GM12892 (cell line): ENCODE results near the gene CNTN6.

Experiments
- POLR2A ChIP-seq: IDR thresholded peaks from 2 replicates; pipeline ENCODE4 v1.6.1; 2011; ENCODE audit warnings: low read depth, low read length, control low read depth
- POLR2AphosphoS5 ChIP-seq: IDR thresholded peaks from 2 replicates; pipeline ENCODE4 v1.6.1; 2011; ENCODE audit warnings: low read depth, low read length, control low read depth

DNA sequence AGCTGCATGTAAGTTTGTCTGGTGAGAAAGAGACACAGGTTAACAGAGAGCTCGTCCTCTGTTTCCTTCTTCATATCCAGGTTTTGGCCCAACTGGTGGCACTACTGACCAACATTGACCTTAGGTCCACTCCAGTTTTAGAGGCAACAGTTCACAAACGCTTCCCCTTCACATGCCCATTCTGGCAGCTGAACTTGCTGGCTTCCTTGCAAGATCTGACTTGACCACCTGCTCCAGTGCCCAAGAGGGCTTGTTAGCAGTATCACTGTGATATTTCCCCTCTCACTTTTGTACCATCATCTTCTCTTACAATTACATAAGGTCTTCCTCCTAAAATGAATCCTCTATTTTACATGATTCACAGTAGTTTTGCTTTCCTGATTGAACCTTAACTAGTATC, 71.3 kb downstream of the CNTN6 start:
- no peak for TF ChIP-seq POLR2A
- TF ChIP-seq POLR2AphosphoS5: no peak
